NCI-H1092 treated with DMSO at 0.1 percent for 48 hours (cell line): ENCODE data around the gene CNTNAP2.
A peak's percentile ranks its signal among the peaks of the same experiment; 100 is the strongest.

Experiments
- DNase-seq: peaks from one replicate; lab custom pipeline; 2025; lab: John Stamatoyannopoulos, UW

Gene CNTNAP2

GRCh38 chr7:147245274-147245673, 1128.7 kb downstream of the CNTNAP2 start:
- DNase-seq = peak; percentile 23

- DNase-seq = no peak
Measured at GRCh38 chr7:147249956-147250355, 1133.4 kb downstream of the CNTNAP2 start.

GRCh38 chr7:147251751-147252325, 1135.2 kb downstream of the CNTNAP2 start:
- DNase-seq = no peak

- no peak for DNase-seq
Measured at GRCh38 chr7:147261693-147262092, 1145.1 kb downstream of the CNTNAP2 start.

- DNase-seq = no peak
Measured at GRCh38 chr7:147265528-147265927, 1148.9 kb downstream of the CNTNAP2 start.

- DNase-seq = no peak
Measured at GRCh38 chr7:147276106-147276505, 1159.5 kb downstream of the CNTNAP2 start.

- DNase-seq = peak; percentile 69
Measured at GRCh38 chr7:147276783-147277370, 1160.3 kb downstream of the CNTNAP2 start.

- DNase-seq = peak; percentile 87
Measured at GRCh38 chr7:147279514-147279913, 1162.9 kb downstream of the CNTNAP2 start.

- peak; percentile 87 for DNase-seq
Measured at GRCh38 chr7:147279964-147280374, 1163.4 kb downstream of the CNTNAP2 start.

- DNase-seq = no peak
Measured at GRCh38 chr7:147282204-147282603, 1165.6 kb downstream of the CNTNAP2 start.

- no peak for DNase-seq
Measured at GRCh38 chr7:147296201-147296600, 1179.6 kb downstream of the CNTNAP2 start.

GRCh38 chr7:147296986-147297385, 1180.4 kb downstream of the CNTNAP2 start:
- no peak for DNase-seq

GRCh38 chr7:147298611-147299043, 1182.0 kb downstream of the CNTNAP2 start:
- DNase-seq = peak; percentile 68

GRCh38 chr7:147300293-147300692, 1183.7 kb downstream of the CNTNAP2 start:
- no peak for DNase-seq

- no peak for DNase-seq
Measured at GRCh38 chr7:147304376-147304775, 1187.8 kb downstream of the CNTNAP2 start.

GRCh38 chr7:147305827-147306226, 1189.2 kb downstream of the CNTNAP2 start:
- DNase-seq = no peak

GRCh38 chr7:147308539-147308938, 1191.9 kb downstream of the CNTNAP2 start:
- DNase-seq = no peak

GRCh38 chr7:147311336-147311735, 1194.7 kb downstream of the CNTNAP2 start:
- DNase-seq = no peak

GRCh38 chr7:147321504-147321903, 1204.9 kb downstream of the CNTNAP2 start:
- DNase-seq = no peak

- DNase-seq = no peak
Measured at GRCh38 chr7:147332988-147333387, 1216.4 kb downstream of the CNTNAP2 start.

- no peak for DNase-seq
Measured at GRCh38 chr7:147363101-147363500, 1246.5 kb downstream of the CNTNAP2 start.

GRCh38 chr7:147376192-147376591, 1259.6 kb downstream of the CNTNAP2 start:
- DNase-seq = no peak

GRCh38 chr7:147380926-147381325, 1264.3 kb downstream of the CNTNAP2 start:
- DNase-seq = no peak

- no peak for DNase-seq
Measured at GRCh38 chr7:147394329-147394728, 1277.7 kb downstream of the CNTNAP2 start.
